Effector memory CD4-positive, alpha-beta T cell (primary cell): ENCODE measurements around the gene SLC18A3.
A peak's percentile ranks its signal among the peaks of the same experiment; 100 is the strongest.

Experiments
- DNase-seq, 3 donors: peaks; one replicate each; pipeline ENCODE4 v3.0.0-alpha.2; 2020
- H3K27ac ChIP-seq: 2 replicates; pipeline ENCODE4 v1.7.0; 2013; ENCODE audit warnings: mild to moderate bottlenecking, low read length, moderate library complexity; ENCODE audit not compliant: insufficient read depth, poor library complexity, severe bottlenecking
- H3K27me3 ChIP-seq: replicated peaks from 2 replicates; pipeline ENCODE4 v1.7.0; 2013; ENCODE audit warnings: mild to moderate bottlenecking, low read length; ENCODE audit not compliant: insufficient read depth, control insufficient read depth, poor library complexity, severe bottlenecking
- H3K36me3 ChIP-seq: 2 replicates; pipeline ENCODE4 v1.7.0; 2013; ENCODE audit warnings: mild to moderate bottlenecking, low read length, moderate library complexity; ENCODE audit not compliant: control insufficient read depth, insufficient read depth
- H3K4me1 ChIP-seq: 2 replicates; pipeline ENCODE4 v1.7.0; 2013; ENCODE audit warnings: low read length, mild to moderate bottlenecking; ENCODE audit not compliant: control insufficient read depth, insufficient read depth, poor library complexity, severe bottlenecking
- H3K4me3 ChIP-seq: 2 replicates; pipeline ENCODE4 v1.7.0; 2013; ENCODE audit warnings: low read length, low read depth, mild to moderate bottlenecking; ENCODE audit not compliant: insufficient read depth, poor library complexity, severe bottlenecking
- H3K9me3 ChIP-seq: 2 replicates; pipeline ENCODE4 v1.7.0; 2013; ENCODE audit warnings: mild to moderate bottlenecking, low read length, moderate library complexity; ENCODE audit not compliant: control insufficient read depth

SLC18A3 gene

DNA sequence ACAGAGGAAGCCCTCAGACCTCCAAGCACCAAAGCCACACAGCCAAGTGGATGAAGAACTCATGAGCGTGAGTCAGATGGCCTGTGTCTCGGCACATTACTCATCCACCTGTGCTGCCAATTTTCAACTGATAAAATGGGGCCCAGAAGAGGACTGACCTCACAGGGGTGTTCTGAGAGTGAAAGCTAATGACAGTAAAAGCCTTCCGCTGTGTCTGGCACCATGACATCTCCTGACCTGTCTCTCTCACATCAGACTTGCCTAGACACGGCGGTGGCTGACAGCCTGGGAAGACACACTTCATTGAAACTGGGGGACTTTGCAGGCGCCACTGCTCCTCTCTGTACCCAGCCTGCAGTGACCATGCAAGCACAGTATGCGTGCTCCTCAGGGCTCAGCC, 8.3 kb upstream of the SLC18A3 start:
- H3K4me1 ChIP-seq, result no peaks in the 10 kb centered on the region
- H3K27me3 ChIP-seq, result no peaks in the 10 kb centered on the region
- no peaks in the 10 kb centered on the region for H3K9me3 ChIP-seq
- DNase-seq, result no peak
- H3K36me3 ChIP-seq, result no peaks in the 10 kb centered on the region
- no peak overlapping the region for H3K4me3 ChIP-seq
- H3K27ac ChIP-seq, result no peak overlapping the region

DNA sequence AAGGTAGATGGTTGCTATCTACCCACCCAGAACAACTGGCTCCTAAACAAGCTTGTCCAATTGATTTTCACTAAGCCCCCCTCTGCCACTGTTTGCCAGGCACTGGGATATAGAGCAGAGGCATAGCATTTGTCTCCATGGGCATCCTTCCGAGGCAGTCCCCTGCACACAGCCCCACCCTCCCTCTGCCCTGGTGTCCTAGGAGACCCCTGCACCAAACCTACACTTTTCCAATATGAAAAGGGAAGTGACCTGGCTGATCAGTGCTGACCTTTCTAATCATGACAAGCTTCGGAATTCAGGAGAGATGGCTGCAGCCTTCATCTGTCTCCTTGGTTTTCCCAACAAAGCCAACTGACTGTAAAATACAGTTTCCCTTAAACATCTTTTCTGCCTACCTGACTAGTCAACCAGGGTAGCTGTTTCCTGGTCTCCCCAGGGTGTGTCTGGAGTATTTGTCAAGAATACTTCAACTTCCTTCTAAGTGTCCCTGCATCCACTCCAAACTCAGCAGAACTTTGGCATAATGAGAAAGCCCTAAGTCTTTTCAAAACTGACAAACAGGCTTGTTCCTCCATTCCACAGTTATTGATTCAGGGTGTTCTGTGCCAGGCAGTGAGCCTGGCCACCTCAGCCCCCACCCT, 7.6 kb upstream of the SLC18A3 start:
- H3K4me1 ChIP-seq, result no peaks in the 10 kb centered on the region
- H3K4me3 ChIP-seq, result no peak overlapping the region
- no peak for DNase-seq
- H3K27ac ChIP-seq, result no peak overlapping the region
- no peaks in the 10 kb centered on the region for H3K27me3 ChIP-seq
- no peaks in the 10 kb centered on the region for H3K36me3 ChIP-seq
- no peaks in the 10 kb centered on the region for H3K9me3 ChIP-seq

DNA sequence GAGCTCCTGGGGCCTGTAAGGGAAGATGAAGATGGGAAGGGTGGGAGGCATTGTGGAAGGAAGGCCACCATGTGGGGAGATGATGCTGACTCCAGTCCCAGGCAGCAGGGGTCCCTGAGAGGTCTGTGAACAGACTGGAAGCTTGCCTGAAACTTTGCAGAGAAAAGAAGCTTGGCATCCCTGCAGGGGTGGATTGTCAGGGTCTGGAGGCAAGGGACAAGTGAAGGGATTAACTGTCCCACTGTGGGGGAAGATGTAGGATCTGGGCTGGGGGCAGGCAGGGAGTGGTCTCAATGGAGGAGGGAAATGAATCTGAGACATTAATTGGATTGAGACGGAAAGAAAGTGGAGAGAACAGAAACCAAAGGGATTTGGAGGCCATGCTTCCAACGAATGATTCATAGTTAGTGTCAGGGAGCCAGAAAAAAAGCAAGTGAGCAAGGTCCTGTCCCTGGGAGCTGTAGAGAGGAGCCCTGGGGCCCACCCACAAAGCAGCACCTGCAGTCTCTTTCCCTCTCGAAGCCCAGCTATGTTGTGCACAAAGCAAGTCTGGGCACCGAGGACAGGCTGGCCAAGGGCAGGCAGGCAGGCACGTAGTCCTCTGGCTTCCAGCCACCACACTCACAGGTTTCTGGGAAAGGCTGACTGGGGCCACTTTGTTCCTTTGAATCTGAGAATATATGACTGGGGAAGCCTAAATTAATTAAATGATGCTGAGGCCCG, 4.7 kb upstream of the SLC18A3 start:
- Histone ChIP-seq H3K27ac (no peak overlapping the region), H3K9me3 (no peaks in the 10 kb centered on the region), H3K36me3 (no peaks in the 10 kb centered on the region), H3K4me1 (no peaks in the 10 kb centered on the region), H3K27me3 (peaks cover 8% of the 10 kb centered on the region), H3K4me3 (no peak overlapping the region)
- DNase-seq, result no peak

DNA sequence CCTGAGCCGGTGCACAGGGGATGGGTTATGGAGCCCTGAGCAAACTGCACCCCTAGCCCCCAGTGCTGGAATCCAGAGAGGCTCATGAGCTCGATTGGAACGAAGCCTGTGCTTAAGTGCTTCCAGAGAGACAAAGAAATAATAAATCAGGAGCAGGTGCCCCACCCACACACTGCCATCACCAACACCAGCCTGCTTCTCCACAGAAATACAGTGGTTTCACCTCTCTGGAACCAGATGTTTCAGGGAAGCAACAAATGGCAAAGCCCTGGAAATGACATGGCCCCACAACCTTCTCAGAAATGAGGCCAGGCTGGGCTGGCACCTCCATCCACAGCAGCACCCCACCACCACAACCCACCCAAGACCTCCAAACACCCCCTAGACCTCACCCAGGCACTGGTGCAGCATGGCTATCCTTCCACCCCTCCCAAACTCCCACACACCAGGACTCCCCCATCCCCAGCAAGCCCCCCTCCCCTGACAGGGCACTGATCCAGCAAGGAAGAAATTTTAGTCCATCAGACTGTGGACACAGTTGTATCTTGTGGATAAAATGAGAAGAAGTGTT, 4.1 kb upstream of the SLC18A3 start:
- Histone ChIP-seq H3K4me1 (no peaks in the 10 kb centered on the region), H3K4me3 (no peak overlapping the region), H3K36me3 (no peaks in the 10 kb centered on the region), H3K9me3 (no peaks in the 10 kb centered on the region), H3K27me3 (peaks cover 11% of the 10 kb centered on the region), H3K27ac (no peak overlapping the region)
- DNase-seq, result no peak

DNA sequence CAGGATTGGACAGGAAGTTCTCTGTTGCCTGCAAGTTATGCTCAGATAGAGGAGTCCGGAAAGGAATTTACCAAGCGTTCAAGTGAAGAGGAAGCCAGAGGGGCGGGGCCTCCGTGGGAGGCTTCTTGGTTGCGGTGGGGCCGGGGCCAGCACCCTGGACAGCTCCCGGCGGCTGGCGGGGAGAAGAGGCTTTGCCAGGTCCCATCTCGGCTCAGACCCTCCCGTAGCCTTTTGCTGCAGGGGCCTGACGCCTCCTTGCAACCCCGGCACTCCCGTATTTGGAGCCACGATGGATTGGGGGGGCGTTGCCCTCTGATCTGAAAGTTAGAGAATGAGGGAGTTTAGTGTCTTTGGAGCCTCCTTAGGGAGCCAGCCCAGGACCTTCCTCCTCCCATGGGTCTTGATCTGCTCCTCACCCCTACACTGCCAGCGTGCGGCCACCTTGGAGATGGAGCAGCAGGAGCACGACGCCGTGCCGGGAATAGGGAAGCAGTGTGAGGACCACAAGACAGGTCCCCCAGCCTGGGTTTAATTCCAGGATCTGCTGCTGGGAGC, 3.1 kb upstream of the SLC18A3 start:
- Histone ChIP-seq H3K36me3 (no peaks in the 10 kb centered on the region), H3K27me3 (peaks cover 11% of the 10 kb centered on the region), H3K4me1 (no peaks in the 10 kb centered on the region), H3K4me3 (no peak overlapping the region), H3K27ac (no peak overlapping the region), H3K9me3 (no peaks in the 10 kb centered on the region)
- DNase-seq, result peak in 2 of 3 donors; percentile 12 to 18

DNA sequence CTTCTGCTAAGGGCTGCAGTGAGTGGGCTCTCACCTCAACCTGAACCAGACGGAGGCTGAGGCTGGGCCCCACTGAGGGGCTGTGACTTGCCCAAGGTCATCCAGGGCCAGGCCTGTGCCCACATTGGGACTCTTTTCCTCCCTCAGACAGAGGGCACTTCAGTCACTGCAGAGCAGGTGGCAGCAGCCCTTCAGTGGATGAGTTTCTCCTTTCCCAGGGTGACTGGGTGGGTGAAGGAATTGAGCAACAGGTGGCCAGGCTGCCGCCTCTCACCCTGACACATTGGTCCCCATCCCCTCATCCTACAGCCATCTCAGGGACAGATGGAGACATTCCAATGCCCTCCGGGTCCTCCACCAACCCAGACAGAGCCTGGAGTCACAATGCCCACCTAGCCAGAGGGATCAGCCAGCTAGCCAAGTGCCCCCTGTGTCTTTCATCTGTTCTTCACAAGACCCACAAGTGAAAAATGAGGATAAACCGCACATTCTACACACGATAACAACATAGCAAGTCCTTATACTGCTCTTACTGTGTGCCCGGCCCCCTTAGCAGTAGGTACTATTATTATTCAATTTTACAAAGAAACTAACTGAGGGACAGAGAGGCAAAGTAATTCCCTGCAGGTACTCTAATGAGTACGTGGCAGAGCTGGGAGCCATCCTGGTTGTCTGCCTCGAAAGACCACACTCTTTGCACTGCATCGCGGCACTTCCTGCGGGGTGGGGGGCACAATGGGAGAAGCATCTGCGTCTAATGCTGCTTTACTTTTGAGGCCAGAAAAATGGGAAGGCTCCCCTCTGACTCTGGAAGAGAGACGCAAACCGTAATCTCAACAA, 1.7 kb upstream of the SLC18A3 start:
- DNase-seq, result no peak
- Histone ChIP-seq H3K27ac (no peak overlapping the region), H3K4me1 (no peaks in the 10 kb centered on the region), H3K27me3 (peaks cover 11% of the 10 kb centered on the region), H3K36me3 (no peaks in the 10 kb centered on the region), H3K4me3 (no peak overlapping the region), H3K9me3 (no peaks in the 10 kb centered on the region)

DNA sequence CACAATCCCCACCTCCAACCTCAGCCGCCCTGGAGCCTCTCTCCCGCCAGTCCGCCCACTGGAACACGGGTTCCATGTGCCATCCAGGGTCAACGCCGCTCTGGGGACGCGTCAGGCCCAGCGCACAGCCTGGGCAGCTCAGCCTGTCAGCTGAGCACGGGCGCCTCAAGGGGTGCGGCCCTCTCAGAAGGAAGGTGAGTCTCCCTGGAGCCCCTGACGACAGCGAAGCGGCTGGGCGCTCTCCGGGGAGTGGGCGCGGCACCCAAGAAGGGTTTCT, 1.2 kb upstream of the SLC18A3 start:
- H3K27me3 ChIP-seq, result peaks cover 11% of the 10 kb centered on the region
- H3K9me3 ChIP-seq, result no peaks in the 10 kb centered on the region
- H3K4me3 ChIP-seq, result no peak overlapping the region
- no peak overlapping the region for H3K27ac ChIP-seq
- no peaks in the 10 kb centered on the region for H3K4me1 ChIP-seq
- H3K36me3 ChIP-seq, result no peaks in the 10 kb centered on the region
- DNase-seq, result no peak

DNA sequence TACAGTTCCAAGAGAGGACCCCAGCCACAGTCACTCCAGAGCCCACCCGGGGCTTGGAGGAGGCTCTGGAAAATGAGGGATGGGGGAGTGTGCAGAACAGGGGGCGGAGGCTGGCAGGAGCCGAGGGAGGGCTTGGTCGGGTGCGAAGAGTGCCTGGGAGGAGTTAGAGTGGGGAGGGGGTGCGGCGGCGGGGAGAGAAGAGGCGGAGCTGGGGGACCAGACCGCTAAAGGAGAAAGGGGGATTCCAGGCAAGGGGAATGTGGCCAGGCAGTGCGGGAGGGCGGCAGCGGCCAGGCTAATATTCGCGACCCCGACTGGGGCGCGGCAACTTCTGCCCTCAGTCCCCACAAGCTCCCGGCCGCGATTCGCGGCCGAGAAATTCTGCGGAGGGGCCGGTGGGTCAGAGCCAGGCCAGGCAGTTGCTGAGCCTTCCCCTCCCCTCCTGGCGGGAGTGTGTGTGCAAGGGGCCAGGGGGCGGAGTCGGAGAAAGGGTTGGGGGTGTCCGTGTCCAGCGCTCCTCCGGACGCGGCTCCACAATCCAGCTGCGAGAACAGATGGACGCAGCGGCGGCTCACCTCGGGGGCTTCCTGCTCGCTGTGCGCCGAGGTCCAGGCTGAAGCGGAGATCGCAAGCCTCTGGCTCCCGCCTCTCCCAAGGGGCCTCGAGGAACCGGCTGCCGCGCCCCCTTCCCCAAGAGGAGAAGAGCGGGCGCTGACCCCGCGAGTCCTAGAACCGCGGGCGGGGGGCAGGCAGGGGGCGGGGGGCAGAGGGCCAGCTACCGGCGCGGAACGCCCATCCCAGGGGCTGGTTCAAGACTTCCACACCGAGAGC, 612 bp upstream of the SLC18A3 start:
- no peak for DNase-seq
- H3K36me3 ChIP-seq, result no peaks in the 10 kb centered on the region
- H3K27ac ChIP-seq, result no peak overlapping the region
- H3K4me1 ChIP-seq, result no peaks in the 10 kb centered on the region
- H3K27me3 ChIP-seq, result peaks cover 11% of the 10 kb centered on the region
- no peaks in the 10 kb centered on the region for H3K9me3 ChIP-seq
- H3K4me3 ChIP-seq, result no peak overlapping the region

DNA sequence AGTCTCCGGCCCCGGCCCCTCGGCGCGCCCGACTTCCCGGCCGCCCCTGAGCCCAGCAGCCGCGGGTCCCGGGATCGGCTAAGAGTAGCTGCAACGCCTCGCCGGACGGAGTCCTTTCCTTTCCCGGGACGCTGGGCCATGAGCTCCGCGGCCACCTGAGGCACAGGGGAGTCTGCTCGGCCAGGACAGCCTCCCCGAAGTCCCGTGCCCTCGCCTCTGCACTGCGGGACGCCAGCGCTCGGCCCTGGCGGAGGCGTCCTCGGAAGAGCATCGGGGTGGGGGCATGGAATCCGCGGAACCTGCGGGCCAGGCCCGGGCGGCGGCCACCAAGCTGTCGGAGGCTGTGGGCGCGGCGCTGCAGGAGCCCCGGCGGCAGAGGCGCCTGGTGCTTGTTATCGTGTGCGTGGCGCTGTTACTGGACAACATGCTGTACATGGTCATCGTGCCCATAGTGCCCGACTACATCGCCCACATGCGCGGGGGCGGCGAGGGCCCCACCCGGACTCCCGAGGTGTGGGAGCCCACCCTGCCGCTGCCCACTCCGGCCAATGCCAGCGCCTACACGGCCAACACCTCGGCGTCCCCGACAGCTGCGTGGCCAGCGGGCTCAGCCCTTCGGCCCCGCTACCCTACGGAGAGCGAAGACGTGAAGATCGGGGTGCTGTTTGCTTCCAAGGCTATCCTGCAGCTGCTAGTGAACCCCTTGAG, 502 bp downstream of the SLC18A3 start:
- no peaks in the 10 kb centered on the region for H3K36me3 ChIP-seq
- H3K4me1 ChIP-seq, result no peaks in the 10 kb centered on the region
- no peaks in the 10 kb centered on the region for H3K9me3 ChIP-seq
- no peak overlapping the region for H3K4me3 ChIP-seq
- DNase-seq, result no peak
- H3K27me3 ChIP-seq, result peaks cover 11% of the 10 kb centered on the region
- no peak overlapping the region for H3K27ac ChIP-seq
